Measurements from ENCODE around the gene DCAF12. TPM values are rescaled to one million over a fixed set of nuclear protein-coding genes. Genes with fewer than 3 reads are reported as not detected.
A peak's percentile ranks its signal among the peaks of the same experiment; 100 is the strongest.

DCAF12 gene
- total RNA-seq, 4 donors from 2014 or later = 6.4 to 35.3 (median 30.3) TPM

GRCh38 chr9:34059954-34060353 lies 66.5 kb downstream of the DCAF12 start:
- Histone ChIP-seq H3K36me3 (no peaks in the 10 kb centered on the region), H3K4me3 (no peak overlapping the region), H3K27me3 (no peaks in the 10 kb centered on the region), H3K9me3 (no peaks in the 10 kb centered on the region), H3K4me1 (no peaks in the 10 kb centered on the region), H3K27ac (no peak overlapping the region)
- DNase-seq = no peak
- TF ChIP-seq POLR2A (IDR thresholded peaks at IDR 0.05) (no peak), CTCF (IDR thresholded peaks at IDR 0.05) (no peak)
- intact Hi-C loops (cut with DNase I; ENCODE audit: low total_unique reads) = no loop called here

- H3K4me1 ChIP-seq = no peaks in the 10 kb centered on the region
- H3K4me3 ChIP-seq = no peak overlapping the region
- no peaks in the 10 kb centered on the region for H3K27me3 ChIP-seq
- H3K36me3 ChIP-seq = no peaks in the 10 kb centered on the region
- H3K27ac ChIP-seq = no peak overlapping the region
- no peak for DNase-seq
- no peaks in the 10 kb centered on the region for H3K9me3 ChIP-seq
- no peak for TF ChIP-seq POLR2A (IDR thresholded peaks at IDR 0.05)
- TF ChIP-seq CTCF (IDR thresholded peaks at IDR 0.05) = no peak
- intact Hi-C loops (cut with DNase I; ENCODE audit: low total_unique reads) = no loop called here
These were observed 67.2 kb downstream of the DCAF12 start for GRCh38 chr9:34059281-34059680.

- Histone ChIP-seq H3K27ac (peak overlapping the region; percentile 94 to 97), H3K27me3 (no peaks in the 10 kb centered on the region), H3K9me3 (no peaks in the 10 kb centered on the region), H3K4me3 (peak overlapping the region; percentile 75 to 87), H3K36me3 (no peaks in the 10 kb centered on the region), H3K4me1 (no peaks in the 10 kb centered on the region)
- DNase-seq = no peak
- TF ChIP-seq CTCF (IDR thresholded peaks at IDR 0.05) (no peak), POLR2A (IDR thresholded peaks at IDR 0.05) (no peak)
- intact Hi-C loops (cut with DNase I; ENCODE audit: low total_unique reads) = no loop called here
These were observed 76.7 kb downstream of the DCAF12 start for GRCh38 chr9:34049630-34050384.

GRCh38 chr9:34048727-34049629 lies 77.5 kb downstream of the DCAF12 start, which contains the start of gene UBAP2:
Gene UBAP2 (minus strand): TSS chr9:34048887. CDS start chr9:34017148, 31,739 bp downstream.
- peak; percentile 95 to 98 for DNase-seq
- H3K9me3 ChIP-seq = no peaks in the 10 kb centered on the region
- intact Hi-C loops (cut with DNase I; ENCODE audit: low total_unique reads) = no loop called here
- peak within 1 kb of the TSS; percentile 94 to 97 for H3K27ac ChIP-seq
- peak within 1 kb of the TSS; percentile 75 to 87 for H3K4me3 ChIP-seq
- no peaks in the 10 kb centered on the region for H3K27me3 ChIP-seq
- H3K4me1 ChIP-seq = no peaks in the 10 kb centered on the region
- peak in 1 of 4 experiments; percentile 15 for TF ChIP-seq CTCF (IDR thresholded peaks at IDR 0.05)
- TF ChIP-seq POLR2A (IDR thresholded peaks at IDR 0.05) = peak; percentile 83 to 94
- H3K36me3 ChIP-seq = no peaks in the 10 kb centered on the region

Measured in uterus (tissue), 4 donors.